CD4-positive, alpha-beta memory T cell (primary cell): ENCODE measurements around the gene IRX1. TPM values are rescaled to one million over a fixed set of nuclear protein-coding genes. Genes with fewer than 3 reads are reported as not detected.
A peak's percentile ranks its signal among the peaks of the same experiment; 100 is the strongest.

Source experiments
- CTCF ChIA-PET: fragments of 350-600 bp; sonication (Branson Sonifier 250); formaldehyde crosslinking; loops from one replicate; lab custom pipeline; 2021; ENCODE audit warnings: inconsistent platforms; ENCODE audit not compliant: partially characterized antibody; lab: Charles Lee
- POLR2A ChIA-PET: fragments of 350-600 bp; sonication (Branson Sonifier 250); formaldehyde crosslinking; loops from one replicate; lab custom pipeline; 2021; ENCODE audit not compliant: partially characterized antibody; lab: Charles Lee
- DNase-seq, 5 donors: peaks; one replicate each; pipeline versions ENCODE4 v3.0.0 to v3.0.0-alpha.2; 2020 to 2022; ENCODE audit warnings: mixed read lengths in 1 of 5
- H3K27ac ChIP-seq: one replicate; pipeline ENCODE4 v1.7.0; 2013; ENCODE audit warnings: low read depth, low read length
- H3K27me3 ChIP-seq: 2 replicates; pipeline ENCODE4 v1.7.0; 2013; ENCODE audit warnings: mild to moderate bottlenecking, low read length, moderate library complexity; ENCODE audit not compliant: insufficient read depth
- H3K36me3 ChIP-seq: 2 replicates; pipeline ENCODE4 v1.7.0; 2013; ENCODE audit warnings: mild to moderate bottlenecking, low read length, moderate library complexity; ENCODE audit not compliant: insufficient read depth
- H3K4me1 ChIP-seq: 2 replicates; pipeline ENCODE4 v1.7.0; 2013; ENCODE audit warnings: mild to moderate bottlenecking, low read length, moderate library complexity; ENCODE audit not compliant: insufficient read depth
- H3K4me3 ChIP-seq, 2 donors: one replicate each; pipeline ENCODE4 v1.7.0; 2013; ENCODE audit warnings: low read length in 2 of 2, mild to moderate bottlenecking in 1 of 2
- H3K9me3 ChIP-seq, 2 donors: one replicate each; pipeline ENCODE4 v1.7.0; 2013; ENCODE audit warnings: low read length in 2 of 2, control low read depth in 1 of 2; ENCODE audit not compliant: control insufficient read depth in 1 of 2
- H3K27ac Mint-ChIP-seq, 7 donors: one replicate each; pipeline ENCODE4 v1.8.0; 2020 to 2021; ENCODE audit warnings: mixed read lengths in 7 of 7, mild to moderate bottlenecking in 6 of 7, inconsistent platforms in 3 of 7, moderate library complexity in 3 of 7
- H3K27me3 Mint-ChIP-seq, 2 donors: one replicate each; pipeline ENCODE4 v1.8.0; 2020 to 2021; ENCODE audit warnings: mixed read lengths in 2 of 2
- H3K36me3 Mint-ChIP-seq, 2 donors: one replicate each; pipeline ENCODE4 v1.8.0; 2020 to 2021; ENCODE audit warnings: mixed read lengths in 2 of 2, inconsistent platforms in 1 of 2, mild to moderate bottlenecking in 1 of 2
- H3K4me1 Mint-ChIP-seq, 4 donors: one replicate each; pipeline ENCODE4 v1.8.0; 2020 to 2021; ENCODE audit warnings: mixed read lengths in 4 of 4, mild to moderate bottlenecking in 1 of 4
- H3K4me3 Mint-ChIP-seq, 8 donors: one replicate each; pipeline ENCODE4 v1.8.0; 2020 to 2021; ENCODE audit warnings: mixed read lengths in 8 of 8, mild to moderate bottlenecking in 7 of 8, moderate library complexity in 6 of 8, inconsistent platforms in 3 of 8
- H3K9me3 Mint-ChIP-seq, 8 donors: one replicate each; pipeline ENCODE4 v1.8.0; 2020 to 2021; ENCODE audit warnings: mixed read lengths in 8 of 8, mild to moderate bottlenecking in 5 of 8, inconsistent platforms in 3 of 8, moderate library complexity in 1 of 8
- intact Hi-C: fragments of 100-400 bp; cut with micrococcal nuclease; formaldehyde crosslinking; loops from one replicate; pipeline ENCODE4 v1.15.1; 2023
- polyA plus RNA-seq, 2 donors: library from polyadenylated mRNA; unstranded; fragments of 300-500 nt; fragmentation: Illumina TruSeq; gene quantifications; one replicate each; pipeline ENCODE4 v1.2.3, GENCODE V29; 2021
- total RNA-seq, 2 experiments: library from RNA; stranded (reverse); gene quantifications; one replicate each; pipeline ENCODE4 v1.2.3, GENCODE V29; 2021

Gene IRX1
- total and polyA plus RNA-seq, 4 experiments from 2014 or later = not detected

DNA sequence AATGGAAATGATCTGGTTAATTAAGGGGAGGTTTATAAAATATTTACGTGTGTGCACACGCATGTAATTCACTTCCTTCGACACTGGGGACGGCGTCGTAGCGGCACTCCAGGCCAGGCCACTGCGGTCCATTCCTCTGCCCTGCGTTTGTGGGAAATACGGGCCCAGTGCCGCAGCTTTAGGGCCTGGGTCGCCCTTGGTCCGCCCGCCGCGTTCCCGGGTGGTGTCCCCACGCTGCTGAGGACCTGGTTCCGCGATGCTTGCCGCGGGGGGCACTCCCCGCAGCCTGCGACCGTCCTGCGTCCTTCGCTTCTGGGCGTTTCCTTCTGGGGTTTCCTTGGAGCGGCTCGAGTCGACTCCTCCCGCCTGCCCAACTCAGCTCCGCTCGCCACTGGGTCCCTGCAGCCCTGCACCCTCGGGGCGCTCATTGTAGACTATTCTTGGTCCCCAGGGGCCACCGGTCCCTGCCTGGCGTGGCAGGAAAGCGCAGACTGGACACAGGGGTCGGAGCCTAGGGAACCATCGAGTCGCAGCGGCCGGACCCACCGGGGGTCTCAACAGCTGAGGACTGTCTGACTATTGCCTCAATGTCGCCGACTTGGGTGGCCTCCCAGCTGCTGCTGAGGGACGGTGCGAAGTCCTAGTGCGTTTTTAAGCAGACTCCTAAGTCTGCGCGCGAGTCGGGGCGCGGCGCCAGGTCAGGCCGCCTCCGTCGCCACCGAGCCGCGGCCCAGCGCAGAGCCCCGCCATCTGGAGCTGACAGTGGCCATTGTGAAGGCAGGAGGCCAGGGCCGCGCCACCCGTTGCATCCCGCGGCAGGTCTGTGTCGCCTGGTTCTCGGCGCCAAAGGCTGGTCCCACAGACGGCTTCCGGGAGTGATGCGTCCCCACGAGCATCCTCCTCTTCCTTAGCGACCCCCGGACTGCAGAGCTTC, 4.4 kb upstream of the IRX1 start:
- intact Hi-C loops = no loop called here
- peaks cover 7% of the 10 kb centered on the region for H3K27me3 ChIP-seq
- Mint-ChIP-seq H3K9me3 (peaks cover 0 to 22% (median 5%) of the 10 kb centered on the region in 8 donors), H3K4me3 (no peak overlapping the region), H3K27me3 (peaks cover 15 to 30% of the 10 kb centered on the region in 2 donors), H3K27ac (peak overlapping the region in 1 of 7 donors; percentile 57), H3K4me1 (peaks cover 0 to 4% (median under 1%) of the 10 kb centered on the region in 4 donors), H3K36me3 (no peaks in the 10 kb centered on the region)
- H3K36me3 ChIP-seq = no peaks in the 10 kb centered on the region
- H3K4me3 ChIP-seq = no peak overlapping the region
- ChIA-PET POLR2A (no interaction called here), CTCF (no interaction called here)
- H3K4me1 ChIP-seq = no peaks in the 10 kb centered on the region
- H3K27ac ChIP-seq = no peak overlapping the region
- DNase-seq = no peak
- H3K9me3 ChIP-seq = no peaks in the 10 kb centered on the region

DNA sequence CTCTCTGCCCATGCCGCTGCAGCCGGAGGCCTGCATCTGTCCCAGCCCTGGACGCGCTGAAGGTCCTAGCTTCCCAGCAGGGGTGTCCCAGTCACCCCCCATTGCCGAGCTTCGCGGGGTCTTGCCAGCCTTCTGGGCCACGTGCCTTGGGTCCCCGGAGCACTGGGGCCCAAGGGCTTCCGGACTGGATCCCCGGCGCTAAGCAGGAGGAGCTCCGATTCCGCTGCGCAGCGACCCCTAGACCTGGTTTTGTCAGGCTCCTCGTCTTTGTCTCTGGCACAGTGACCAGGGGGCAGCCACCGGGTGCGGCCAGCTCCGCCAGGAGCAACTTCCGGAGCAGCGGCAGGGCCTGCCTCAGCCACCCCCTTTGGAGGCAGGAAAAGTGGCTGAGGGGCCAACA, 3.3 kb upstream of the IRX1 start:
- intact Hi-C loops = no loop called here

DNA sequence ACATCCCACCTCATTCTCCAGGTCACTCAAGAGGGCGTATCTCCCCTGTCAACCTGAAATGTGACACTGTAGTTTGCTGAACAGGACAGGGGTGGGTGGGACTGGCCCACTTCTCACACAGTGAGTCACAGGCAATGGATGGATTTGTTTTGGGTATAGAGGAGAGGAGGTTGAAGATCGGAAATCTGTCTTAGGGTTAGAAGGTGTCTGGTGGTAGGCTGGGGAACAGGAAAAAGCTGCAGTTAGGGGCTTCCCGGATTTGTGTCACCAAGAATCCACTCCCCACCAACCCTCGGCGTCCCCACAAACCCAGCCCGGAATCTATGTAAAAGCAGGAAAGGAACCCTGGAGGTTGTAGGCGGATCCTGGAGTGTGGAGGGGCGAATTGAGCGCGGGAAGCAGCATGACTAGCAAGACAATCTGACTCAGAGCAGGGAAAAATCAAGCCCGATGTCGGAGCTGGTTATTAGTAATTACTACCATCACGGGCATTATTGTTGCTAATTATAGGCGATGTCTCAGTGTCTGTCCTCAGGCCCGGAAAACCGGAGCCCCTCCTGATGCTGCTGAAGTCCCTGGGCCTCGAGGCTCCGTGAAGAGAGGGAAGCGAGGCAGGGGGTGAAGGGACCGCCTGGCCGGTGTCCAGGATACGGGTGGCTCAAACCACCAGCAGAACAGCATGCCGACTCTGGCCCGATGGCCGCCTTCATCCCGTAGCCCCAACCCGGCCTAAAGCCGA, 1.7 kb upstream of the IRX1 start:
- no peaks in the 10 kb centered on the region for H3K4me1 ChIP-seq
- no peak for DNase-seq
- ChIA-PET CTCF (no interaction called here), POLR2A (no interaction called here)
- peaks cover 11% of the 10 kb centered on the region for H3K27me3 ChIP-seq
- Mint-ChIP-seq H3K4me3 (peak overlapping the region in 2 of 8 donors; percentile 7 to 43), H3K4me1 (peaks cover 0 to 6% (median 3%) of the 10 kb centered on the region in 4 donors), H3K9me3 (peaks cover 0 to 17% (median 5%) of the 10 kb centered on the region in 8 donors), H3K36me3 (no peaks in the 10 kb centered on the region), H3K27ac (peak overlapping the region in 1 of 7 donors; percentile 63), H3K27me3 (peaks cover 26 to 43% of the 10 kb centered on the region in 2 donors)
- no peak overlapping the region for H3K27ac ChIP-seq
- no peaks in the 10 kb centered on the region for H3K36me3 ChIP-seq
- no peak overlapping the region for H3K4me3 ChIP-seq
- intact Hi-C loops = no loop called here
- H3K9me3 ChIP-seq = no peaks in the 10 kb centered on the region

More for the DNA sequence above, 3.3 kb upstream of the IRX1 start:
- Mint-ChIP-seq H3K4me3 (no peak overlapping the region), H3K9me3 (peaks cover 0 to 21% (median 4%) of the 10 kb centered on the region in 8 donors), H3K27me3 (peaks cover 19 to 34% of the 10 kb centered on the region in 2 donors), H3K36me3 (no peaks in the 10 kb centered on the region), H3K4me1 (peaks cover 0 to 6% (median 3%) of the 10 kb centered on the region in 4 donors), H3K27ac (no peak overlapping the region)
- ChIA-PET CTCF (no interaction called here), POLR2A (no interaction called here)
- no peaks in the 10 kb centered on the region for H3K9me3 ChIP-seq
- no peak overlapping the region for H3K4me3 ChIP-seq
- H3K27ac ChIP-seq = no peak overlapping the region
- no peaks in the 10 kb centered on the region for H3K36me3 ChIP-seq
- H3K4me1 ChIP-seq = no peaks in the 10 kb centered on the region
- no peak for DNase-seq
- peaks cover 7% of the 10 kb centered on the region for H3K27me3 ChIP-seq

DNA sequence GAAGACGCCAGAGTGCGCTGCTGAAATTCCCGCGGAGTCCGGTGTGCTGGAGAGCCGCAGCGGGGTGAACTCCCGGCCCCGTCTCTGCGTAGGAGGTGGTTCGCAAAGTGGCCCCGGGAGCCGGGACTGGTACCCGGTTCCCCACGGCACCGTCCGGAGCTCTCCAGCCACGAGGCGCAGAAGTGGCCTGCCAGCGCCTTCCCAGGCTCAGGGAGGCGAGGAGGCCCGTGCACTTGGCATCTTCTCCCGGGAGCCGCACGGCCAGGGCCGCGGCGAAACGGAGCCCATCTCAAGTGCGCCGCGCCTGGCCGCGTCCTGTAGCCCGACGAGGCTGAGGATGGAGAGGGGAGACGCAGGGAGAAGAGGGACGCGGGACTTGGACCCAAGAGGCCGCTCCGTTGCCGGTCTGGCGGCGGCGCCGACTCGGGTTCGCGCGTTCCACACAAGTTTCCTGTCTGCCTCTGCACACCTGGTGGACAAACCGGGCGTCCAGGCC, 1.1 kb upstream of the IRX1 start:
- H3K36me3 Mint-ChIP-seq = no peaks in the 10 kb centered on the region
- Histone ChIP-seq H3K27ac (no peak overlapping the region), H3K27me3 (peaks cover 11% of the 10 kb centered on the region), H3K9me3 (no peaks in the 10 kb centered on the region), H3K4me3 (no peak overlapping the region), H3K36me3 (no peaks in the 10 kb centered on the region), H3K4me1 (no peaks in the 10 kb centered on the region)
- CTCF ChIA-PET = no interaction called here
- peaks cover 0 to 9% (median 5%) of the 10 kb centered on the region in 4 donors for H3K4me1 Mint-ChIP-seq
- peaks cover 0 to 22% (median 4%) of the 10 kb centered on the region in 8 donors for H3K9me3 Mint-ChIP-seq
- no peak overlapping the region for H3K27ac Mint-ChIP-seq
- intact Hi-C loops = no loop called here
- H3K4me3 Mint-ChIP-seq = no peak overlapping the region
- POLR2A ChIA-PET = no interaction called here
- peaks cover 31 to 44% of the 10 kb centered on the region in 2 donors for H3K27me3 Mint-ChIP-seq
- no peak for DNase-seq

DNA sequence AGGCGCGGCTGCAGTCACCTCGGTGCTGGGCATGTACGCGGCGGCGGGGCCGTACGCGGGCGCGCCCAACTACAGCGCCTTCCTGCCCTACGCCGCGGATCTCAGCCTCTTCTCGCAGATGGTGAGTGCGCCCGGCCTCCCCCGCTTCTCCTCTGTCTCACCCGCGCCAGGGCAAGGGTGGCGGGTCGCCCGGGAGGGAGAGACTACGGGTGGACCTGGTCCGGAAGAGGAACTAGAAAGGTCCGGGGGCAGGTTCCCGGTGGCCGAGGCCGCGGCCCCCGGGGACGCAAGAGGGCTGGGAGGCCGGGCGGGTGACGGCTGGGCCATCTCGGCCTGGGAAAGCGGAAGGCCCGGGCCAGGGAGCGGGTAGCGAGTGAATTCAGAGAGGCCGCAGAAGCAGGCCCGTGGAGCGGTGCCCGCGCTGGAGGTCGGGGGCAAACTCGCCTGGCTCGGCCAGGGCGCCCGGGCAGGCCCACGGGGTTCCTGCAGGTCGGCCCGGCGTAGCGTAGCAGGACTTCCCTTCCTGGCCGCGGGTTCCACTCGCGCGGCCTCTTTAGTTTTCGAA, 711 bp downstream of the IRX1 start:
- H3K9me3 ChIP-seq = no peaks in the 10 kb centered on the region
- CTCF ChIA-PET = no interaction called here
- peaks cover 0 to 9% (median 5%) of the 10 kb centered on the region in 4 donors for H3K4me1 Mint-ChIP-seq

DNA sequence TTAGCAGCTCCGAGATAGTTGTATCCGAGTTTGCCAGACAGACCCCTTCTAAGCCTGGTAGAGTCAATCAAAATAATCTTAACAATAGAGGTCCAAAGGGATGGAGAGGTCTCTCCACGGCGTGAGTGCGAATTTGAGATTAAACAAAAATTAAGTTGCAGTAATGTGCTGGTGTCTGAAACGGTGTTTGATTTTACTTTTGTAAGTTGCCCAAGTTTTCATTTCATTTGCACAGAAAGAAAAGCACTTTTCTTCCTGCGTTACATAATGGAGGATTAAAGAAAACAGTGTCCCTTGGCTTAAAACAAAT, 1.2 kb downstream of the IRX1 start:
- POLR2A ChIA-PET = no interaction called here
- no peaks in the 10 kb centered on the region for H3K36me3 ChIP-seq
- H3K27me3 ChIP-seq = peaks cover 11% of the 10 kb centered on the region
- CTCF ChIA-PET = no interaction called here
- H3K4me3 ChIP-seq = no peak overlapping the region
- no peaks in the 10 kb centered on the region for H3K4me1 ChIP-seq
- Mint-ChIP-seq H3K27ac (no peak overlapping the region), H3K4me3 (no peak overlapping the region), H3K27me3 (peaks cover 33 to 43% of the 10 kb centered on the region in 2 donors), H3K36me3 (peaks cover 0 to 4% of the 10 kb centered on the region in 2 donors), H3K9me3 (peaks cover 0 to 18% (median 4%) of the 10 kb centered on the region in 8 donors), H3K4me1 (peaks cover 0 to 12% (median 5%) of the 10 kb centered on the region in 4 donors)
- DNase-seq = no peak
- no peak overlapping the region for H3K27ac ChIP-seq
- H3K9me3 ChIP-seq = no peaks in the 10 kb centered on the region
- intact Hi-C loops = no loop called here

More for the DNA sequence above, 711 bp downstream of the IRX1 start:
- Mint-ChIP-seq H3K27ac (no peak overlapping the region), H3K4me3 (no peak overlapping the region), H3K9me3 (peaks cover 0 to 16% (median 4%) of the 10 kb centered on the region in 8 donors), H3K36me3 (peaks cover 0 to 4% of the 10 kb centered on the region in 2 donors), H3K27me3 (peaks cover 28 to 39% of the 10 kb centered on the region in 2 donors)
- no peak overlapping the region for H3K4me3 ChIP-seq
- POLR2A ChIA-PET = no interaction called here
- H3K27me3 ChIP-seq = peaks cover 11% of the 10 kb centered on the region
- intact Hi-C loops = no loop called here
- H3K27ac ChIP-seq = no peak overlapping the region
- no peaks in the 10 kb centered on the region for H3K4me1 ChIP-seq
- H3K36me3 ChIP-seq = no peaks in the 10 kb centered on the region
- DNase-seq = no peak
